ENCODE data around the gene STK40. TPM values are rescaled to one million over a fixed set of nuclear protein-coding genes. Genes with fewer than 3 reads are reported as not detected.

STK40 gene
- total and polyA plus RNA-seq, 5 experiments from 2014 or later = 21.6 to 47.8 (median 31.7) TPM

GRCh38 chr1:36367066-36367465, 18.7 kb downstream of the STK40 start:
- POLR2A ChIA-PET = interaction anchor here (0.7 to 5.8 kb wide), 13 partner anchors 13 to 1492 kb away, joined by 3 to 59 read pairs (median 5); partner anchors contain the start of genes LSM10, OSCP1 and TRAPPC3
- ATAC-seq (peak; percentile 53 to 63), DNase-seq (peak in 7 of 10 donors; percentile 14 to 73 (median 40))
- Mint-ChIP-seq H3K27me3 (no peaks in the 10 kb centered on the region), H3K27ac (peak overlapping the region; percentile 86 to 98 (median 95)), H3K9me3 (no peaks in the 10 kb centered on the region), H3K36me3 (peaks cover 0 to 11% (median 0%) of the 10 kb centered on the region in 3 donors), H3K4me1 (peaks cover 27 to 59% (median 51%) of the 10 kb centered on the region in 4 donors), H3K4me3 (peak overlapping the region in 9 of 10 donors; percentile 46 to 80 (median 68))

GRCh38 chr1:36366091-36366661, 19.5 kb downstream of the STK40 start:
- ATAC-seq = peak; percentile 84 to 92
- Mint-ChIP-seq H3K27ac (peak overlapping the region; percentile 86 to 98 (median 95)), H3K4me3 (peak overlapping the region; percentile 4 to 80 (median 65)), H3K9me3 (no peaks in the 10 kb centered on the region), H3K27me3 (no peaks in the 10 kb centered on the region), H3K36me3 (peaks cover 0 to 18% (median 0%) of the 10 kb centered on the region in 3 donors), H3K4me1 (peaks cover 30 to 56% (median 51%) of the 10 kb centered on the region in 4 donors)
- peak; percentile 51 to 89 (median 78) for DNase-seq
- POLR2A ChIA-PET = interaction anchor here (0.6 to 5.8 kb wide), 16 partner anchors 12 to 276 kb away, joined by 3 to 59 read pairs (median 4); partner anchors contain the start of genes LSM10, OSCP1 and THRAP3

- Mint-ChIP-seq H3K27ac (peak overlapping the region; percentile 86 to 98 (median 95)), H3K36me3 (peaks cover 0 to 18% (median 0%) of the 10 kb centered on the region in 3 donors), H3K9me3 (no peaks in the 10 kb centered on the region), H3K27me3 (no peaks in the 10 kb centered on the region), H3K4me1 (peaks cover 30 to 56% (median 51%) of the 10 kb centered on the region in 4 donors), H3K4me3 (peak overlapping the region in 1 of 10 donors; percentile 24)
- ATAC-seq (no peak), DNase-seq (no peak)
- POLR2A ChIA-PET = interaction anchor here (1.0 to 5.8 kb wide), 6 partner anchors 15 to 275 kb away, joined by 3 to 59 read pairs (median 6); partner anchors contain the start of genes LSM10 and THRAP3
These were observed 20.3 kb downstream of the STK40 start for GRCh38 chr1:36365381-36365780.

GRCh38 chr1:36359911-36360550, 25.7 kb downstream of the STK40 start:
- ATAC-seq (peak; percentile 81 to 99), DNase-seq (peak in 5 of 10 donors; percentile 16 to 39 (median 35))
- H3K4me3 Mint-ChIP-seq = peak overlapping the region in 7 of 10 donors; percentile 2 to 51 (median 26)
- peaks cover 0 to 57% (median 13%) of the 10 kb centered on the region in 3 donors for H3K36me3 Mint-ChIP-seq
- H3K9me3 Mint-ChIP-seq = no peaks in the 10 kb centered on the region
- H3K27me3 Mint-ChIP-seq = no peaks in the 10 kb centered on the region
- peaks cover 9 to 19% (median 14%) of the 10 kb centered on the region in 4 donors for H3K4me1 Mint-ChIP-seq
- H3K27ac Mint-ChIP-seq = peak overlapping the region; percentile 53 to 96 (median 84)
- POLR2A ChIA-PET = interaction anchor here (1.9 kb wide), 1 partner anchor 12 kb away, joined by 6 read pairs; no protein-coding TSS in a partner anchor

GRCh38 chr1:36359383-36359782, 26.3 kb downstream of the STK40 start:
- H3K27ac Mint-ChIP-seq = peak overlapping the region; percentile 53 to 96 (median 84)
- DNase-seq (peak in 1 of 10 donors; percentile 23), ATAC-seq (peak; percentile 3 to 20)
- peaks cover 0 to 64% (median 13%) of the 10 kb centered on the region in 3 donors for H3K36me3 Mint-ChIP-seq
- no peaks in the 10 kb centered on the region for H3K9me3 Mint-ChIP-seq
- POLR2A ChIA-PET = interaction anchor here (0.7 kb wide), 1 partner anchor 8 kb away, joined by 3 read pairs; no protein-coding TSS in a partner anchor
- H3K4me1 Mint-ChIP-seq = peaks cover 7 to 18% (median 14%) of the 10 kb centered on the region in 4 donors
- H3K4me3 Mint-ChIP-seq = peak overlapping the region in 6 of 10 donors; percentile 2 to 51 (median 26)
- no peaks in the 10 kb centered on the region for H3K27me3 Mint-ChIP-seq

GRCh38 chr1:36358514-36359084, 27.1 kb downstream of the STK40 start:
- Mint-ChIP-seq H3K9me3 (no peaks in the 10 kb centered on the region), H3K36me3 (peaks cover 0 to 71% (median 17%) of the 10 kb centered on the region in 3 donors), H3K4me1 (peaks cover 7 to 18% (median 14%) of the 10 kb centered on the region in 4 donors), H3K27ac (peak overlapping the region in 4 of 10 donors; percentile 13 to 86 (median 46)), H3K27me3 (no peaks in the 10 kb centered on the region), H3K4me3 (no peak overlapping the region)
- ATAC-seq (no peak), DNase-seq (no peak)
- POLR2A ChIA-PET = interaction anchor here (0.7 kb wide), 1 partner anchor 9 kb away, joined by 3 read pairs; no protein-coding TSS in a partner anchor

- peaks cover 0 to 60% (median 17%) of the 10 kb centered on the region in 3 donors for H3K36me3 Mint-ChIP-seq
- no peaks in the 10 kb centered on the region for H3K9me3 Mint-ChIP-seq
- POLR2A ChIA-PET = no interaction called here
- peaks cover 14 to 34% (median 25%) of the 10 kb centered on the region in 4 donors for H3K4me1 Mint-ChIP-seq
- H3K27ac Mint-ChIP-seq = peak overlapping the region in 1 of 10 donors; percentile 27
- no peak overlapping the region for H3K4me3 Mint-ChIP-seq
- ATAC-seq = no peak
- DNase-seq = no peak
- no peaks in the 10 kb centered on the region for H3K27me3 Mint-ChIP-seq
These were observed 29.9 kb downstream of the STK40 start for GRCh38 chr1:36355811-36356210.

GRCh38 chr1:36354486-36354885, 31.2 kb downstream of the STK40 start:
- POLR2A ChIA-PET = interaction anchor here (1.8 kb wide), 1 partner anchor 12 kb away, joined by 7 read pairs; no protein-coding TSS in a partner anchor

GRCh38 chr1:36352910-36353878, 32.5 kb downstream of the STK40 start:
- no peak for ATAC-seq
- peaks cover 0 to 52% (median 15%) of the 10 kb centered on the region in 3 donors for H3K36me3 Mint-ChIP-seq
- no peaks in the 10 kb centered on the region for H3K27me3 Mint-ChIP-seq
- no peaks in the 10 kb centered on the region for H3K9me3 Mint-ChIP-seq
- DNase-seq = no peak
- H3K4me1 Mint-ChIP-seq = peaks cover 15 to 32% (median 19%) of the 10 kb centered on the region in 4 donors
- POLR2A ChIA-PET = interaction anchor here (1.8 to 4.3 kb wide), 2 partner anchors 14 kb away, joined by 7 to 59 read pairs; no protein-coding TSS in a partner anchor
- no peak overlapping the region for H3K4me3 Mint-ChIP-seq
- peak overlapping the region in 5 of 10 donors; percentile 13 to 65 (median 48) for H3K27ac Mint-ChIP-seq

More at GRCh38 chr1:36354486-36354885, 31.2 kb downstream of the STK40 start:
- H3K36me3 Mint-ChIP-seq = peaks cover 0 to 58% (median 17%) of the 10 kb centered on the region in 3 donors
- no peaks in the 10 kb centered on the region for H3K27me3 Mint-ChIP-seq
- DNase-seq = no peak
- H3K4me1 Mint-ChIP-seq = peaks cover 14 to 32% (median 23%) of the 10 kb centered on the region in 4 donors
- no peaks in the 10 kb centered on the region for H3K9me3 Mint-ChIP-seq
- H3K27ac Mint-ChIP-seq = no peak overlapping the region
- ATAC-seq = no peak
- no peak overlapping the region for H3K4me3 Mint-ChIP-seq

GRCh38 chr1:36352125-36352909, 33.4 kb downstream of the STK40 start:
- POLR2A ChIA-PET = interaction anchor here (1.2 to 4.3 kb wide), 3 partner anchors 9 to 20 kb away, joined by 3 to 59 read pairs (median 4); no protein-coding TSS in a partner anchor
- peaks cover 14 to 32% (median 19%) of the 10 kb centered on the region in 4 donors for H3K4me1 Mint-ChIP-seq
- peaks cover 0 to 50% (median 17%) of the 10 kb centered on the region in 3 donors for H3K36me3 Mint-ChIP-seq
- H3K27me3 Mint-ChIP-seq = no peaks in the 10 kb centered on the region
- ATAC-seq = no peak
- no peaks in the 10 kb centered on the region for H3K9me3 Mint-ChIP-seq
- peak overlapping the region in 5 of 10 donors; percentile 20 to 65 (median 48) for H3K27ac Mint-ChIP-seq
- peak overlapping the region in 2 of 10 donors; percentile 42 to 45 for H3K4me3 Mint-ChIP-seq
- no peak for DNase-seq
